Trophoblast cell (in vitro differentiated cells and primary cell): ENCODE results near the gene MPZL2.
"Not testable (repeated sequence)": the region's sequence is repeated elsewhere in the genome, so short reads cannot be mapped to it uniquely, and the experiment has no call there.

Experiments used
- DNase-seq, 2 donors: peaks; one replicate each; pipeline ENCODE4 v3.0.0-alpha.2; 2016
- H2AFZ ChIP-seq: 2 replicates; pipeline ENCODE4 v1.6.1; 2013; ENCODE audit warnings: low read length, moderate library complexity, mild to moderate bottlenecking; ENCODE audit not compliant: insufficient read depth, poor library complexity
- H2AK5ac ChIP-seq: 2 replicates; pipeline ENCODE4 v1.6.1; 2013; ENCODE audit warnings: mild to moderate bottlenecking, low read length
- H2BK120ac ChIP-seq: 2 replicates; pipeline ENCODE4 v1.6.1; 2013; ENCODE audit warnings: low read length, mild to moderate bottlenecking, moderate library complexity; ENCODE audit not compliant: insufficient read depth, poor library complexity
- H2BK12ac ChIP-seq: 2 replicates; pipeline ENCODE4 v1.6.1; 2013; ENCODE audit warnings: mild to moderate bottlenecking, low read length, moderate library complexity
- H2BK5ac ChIP-seq: 2 replicates; pipeline ENCODE4 v1.6.1; 2013; ENCODE audit warnings: low read length, low read depth, moderate library complexity, mild to moderate bottlenecking; ENCODE audit not compliant: poor library complexity
- H3K14ac ChIP-seq: 2 replicates; pipeline ENCODE4 v1.6.1; 2013; ENCODE audit warnings: mild to moderate bottlenecking, low read length
- H3K18ac ChIP-seq: 2 replicates; pipeline ENCODE4 v1.6.1; 2013; ENCODE audit warnings: mild to moderate bottlenecking, low read length
- H3K23ac ChIP-seq: 2 replicates; pipeline ENCODE4 v1.6.1; 2013; ENCODE audit warnings: low read length
- H3K27ac ChIP-seq: 2 replicates; pipeline ENCODE4 v1.5.1; 2013; ENCODE audit warnings: low read depth, mild to moderate bottlenecking, inconsistent platforms, low read length, moderate library complexity
- H3K27me3 ChIP-seq: 2 replicates; pipeline ENCODE4 v1.6.1; 2013; ENCODE audit warnings: inconsistent platforms, mild to moderate bottlenecking, low read length, moderate library complexity; ENCODE audit not compliant: insufficient read depth
- H3K36me3 ChIP-seq, 2 experiments: 1 replicate in 1 of 2; 2 replicates in 1 of 2; pipeline ENCODE4 v1.6.1; 2013; ENCODE audit warnings: low read length in 2 of 2, mild to moderate bottlenecking in 2 of 2, moderate library complexity in 1 of 2; ENCODE audit not compliant: insufficient read depth in 2 of 2, control insufficient read depth in 1 of 2
- H3K4ac ChIP-seq: 2 replicates; pipeline ENCODE4 v1.6.1; 2013; ENCODE audit warnings: low read depth, mild to moderate bottlenecking, low read length, moderate library complexity
- H3K4me1 ChIP-seq, 2 experiments: 1 replicate in 1 of 2; 2 replicates in 1 of 2; pipeline ENCODE4 v1.6.1; 2013; ENCODE audit warnings: low read length in 2 of 2, mild to moderate bottlenecking in 2 of 2, moderate library complexity in 1 of 2; ENCODE audit not compliant: insufficient read depth in 2 of 2, control insufficient read depth in 1 of 2
- H3K4me2 ChIP-seq: 2 replicates; pipeline ENCODE4 v1.6.1; 2013; ENCODE audit warnings: inconsistent platforms, mild to moderate bottlenecking, low read length, moderate library complexity
- H3K4me3 ChIP-seq: 2 replicates; pipeline ENCODE4 v1.5.1; 2013; ENCODE audit warnings: mild to moderate bottlenecking, low read depth, low read length, inconsistent platforms
- H3K79me1 ChIP-seq: one replicate; pipeline ENCODE4 v1.6.1; 2013; ENCODE audit warnings: low read length
- H3K79me2 ChIP-seq: 2 replicates; pipeline ENCODE4 v1.6.1; 2013; ENCODE audit warnings: low read length, mild to moderate bottlenecking; ENCODE audit not compliant: control insufficient read depth, insufficient read depth, poor library complexity
- H3K9ac ChIP-seq: 2 replicates; pipeline ENCODE4 v1.6.1; 2013; ENCODE audit warnings: mild to moderate bottlenecking, low read length
- H3K9me3 ChIP-seq: 2 replicates; pipeline ENCODE4 v1.6.1; 2013; ENCODE audit warnings: low read depth, mild to moderate bottlenecking, control low read depth, inconsistent platforms, low read length; ENCODE audit not compliant: insufficient read depth
- H4K12ac ChIP-seq: 2 replicates; pipeline ENCODE4 v1.6.1; 2013; ENCODE audit warnings: low read depth, mild to moderate bottlenecking, low read length, moderate library complexity
- H4K8ac ChIP-seq: 2 replicates; pipeline ENCODE4 v1.6.1; 2013; ENCODE audit warnings: low read depth, mild to moderate bottlenecking, low read length, moderate library complexity
- H4K91ac ChIP-seq: one replicate; pipeline ENCODE4 v1.6.1; 2013; ENCODE audit warnings: low read depth, mild to moderate bottlenecking, low read length, moderate library complexity
- WGBS: extraction: QIAGEN DNeasy Blood & Tissue Kit; methylation state at CpG from one replicate; pipeline ENCODE4 v1.1.7; 2013; ENCODE audit warnings: missing lambda C conversion rate; ENCODE audit not compliant: insufficient read length, insufficient coverage; ENCODE audit errors: extremely low coverage; 5-methylcytosine and 5-hydroxymethylcytosine counted together

MPZL2 gene

DNA sequence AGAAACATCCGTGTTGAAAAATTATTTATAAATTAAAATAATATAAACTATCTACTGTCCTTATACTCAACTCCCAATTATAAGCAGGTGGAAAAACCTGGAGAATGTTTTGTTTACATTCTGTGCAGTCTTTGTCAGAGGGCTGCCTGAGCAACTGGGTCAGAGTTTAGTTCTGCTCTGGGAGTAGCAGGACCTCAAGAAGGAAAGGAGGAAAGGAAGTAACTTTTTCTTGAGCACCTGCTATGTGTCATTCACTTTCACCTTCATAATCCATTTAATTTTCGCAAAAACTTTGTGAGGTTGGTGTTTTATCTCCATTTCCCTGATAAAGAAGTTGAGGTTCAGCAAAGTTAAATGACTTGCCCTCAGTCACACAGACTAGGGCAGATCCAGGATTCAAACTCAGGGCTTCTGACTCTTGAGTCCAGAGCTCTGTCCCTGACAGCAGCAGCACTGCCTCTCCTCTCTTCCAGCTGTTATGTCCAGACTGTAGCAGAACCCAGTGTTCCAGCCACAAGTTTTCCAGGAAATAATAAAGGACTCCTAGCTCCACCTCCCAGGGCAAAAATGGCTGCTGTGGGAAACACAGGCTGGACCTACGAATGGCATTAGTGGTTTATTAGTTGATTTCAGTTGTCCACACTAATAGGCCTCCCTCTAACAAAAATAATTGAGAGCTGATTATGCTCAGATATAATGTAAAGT lies 46.8 kb upstream of the MPZL2 start:
- no peak overlapping the region for H3K4me3 ChIP-seq
- H2AFZ ChIP-seq = no peak overlapping the region
- no peak overlapping the region for H3K18ac ChIP-seq
- peaks cover 0 to 3% of the 10 kb centered on the region in 2 experiments for H3K4me1 ChIP-seq
- H3K27me3 ChIP-seq = no peaks in the 10 kb centered on the region
- no peak overlapping the region for H3K14ac ChIP-seq
- no peak overlapping the region for H4K91ac ChIP-seq
- no peak overlapping the region for H3K27ac ChIP-seq
- DNase-seq = no peak
- no peak overlapping the region for H2BK12ac ChIP-seq
- no peak overlapping the region for H3K9ac ChIP-seq
- H3K79me1 ChIP-seq = no peaks in the 10 kb centered on the region
- H3K4me2 ChIP-seq = no peak overlapping the region
- H4K12ac ChIP-seq = no peak overlapping the region
- no peak overlapping the region for H3K23ac ChIP-seq
- H2BK120ac ChIP-seq = no peak overlapping the region
- H2BK5ac ChIP-seq = no peak overlapping the region
- H3K36me3 ChIP-seq = no peaks in the 10 kb centered on the region
- H3K4ac ChIP-seq = no peak overlapping the region
- H4K8ac ChIP-seq = no peak overlapping the region
- no CpG with 5 or more reads among the region's 3 CpGs for WGBS
- H3K9me3 ChIP-seq = peaks cover 4% of the 10 kb centered on the region
- no peaks in the 10 kb centered on the region for H3K79me2 ChIP-seq
- no peak overlapping the region for H2AK5ac ChIP-seq

DNA sequence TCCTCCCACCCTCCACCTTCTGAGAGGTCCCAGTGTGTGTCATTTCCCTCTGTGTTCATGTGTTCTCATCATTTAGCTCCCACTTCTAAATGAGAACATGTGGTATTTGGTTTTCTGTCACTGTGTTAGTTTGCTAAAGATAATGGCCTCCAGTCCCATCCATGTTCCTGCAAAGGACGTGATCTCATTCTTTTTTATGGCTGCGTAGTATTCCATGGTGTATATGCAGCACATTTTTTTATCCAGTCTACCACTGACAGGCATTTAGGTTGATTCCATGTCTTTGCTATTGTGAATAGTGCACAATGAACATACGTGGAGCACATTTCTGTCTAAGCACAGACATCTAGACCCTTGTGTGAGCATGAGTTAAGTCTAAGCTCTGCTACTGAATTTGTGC lies 46.2 kb upstream of the MPZL2 start:
- Histone ChIP-seq H3K4me2 (no peak overlapping the region), H2AK5ac (no peak overlapping the region), H4K12ac (no peak overlapping the region), H2BK120ac (no peak overlapping the region), H3K9me3 (peaks cover 4% of the 10 kb centered on the region), H2AFZ (no peak overlapping the region), H3K4ac (no peak overlapping the region), H3K27ac (no peak overlapping the region), H3K79me2 (no peaks in the 10 kb centered on the region), H3K18ac (no peak overlapping the region), H2BK5ac (no peak overlapping the region), H3K9ac (no peak overlapping the region), H3K4me3 (no peak overlapping the region), H3K14ac (no peak overlapping the region), H3K23ac (no peak overlapping the region), H3K4me1 (peaks cover 0 to 2% of the 10 kb centered on the region in 2 experiments), H2BK12ac (no peak overlapping the region), H3K36me3 (no peaks in the 10 kb centered on the region), H3K27me3 (no peaks in the 10 kb centered on the region), H3K79me1 (no peaks in the 10 kb centered on the region), H4K8ac (no peak overlapping the region), H4K91ac (no peak overlapping the region)
- no CpG with 5 or more reads among the region's 3 CpGs for WGBS
- no peak for DNase-seq

DNA sequence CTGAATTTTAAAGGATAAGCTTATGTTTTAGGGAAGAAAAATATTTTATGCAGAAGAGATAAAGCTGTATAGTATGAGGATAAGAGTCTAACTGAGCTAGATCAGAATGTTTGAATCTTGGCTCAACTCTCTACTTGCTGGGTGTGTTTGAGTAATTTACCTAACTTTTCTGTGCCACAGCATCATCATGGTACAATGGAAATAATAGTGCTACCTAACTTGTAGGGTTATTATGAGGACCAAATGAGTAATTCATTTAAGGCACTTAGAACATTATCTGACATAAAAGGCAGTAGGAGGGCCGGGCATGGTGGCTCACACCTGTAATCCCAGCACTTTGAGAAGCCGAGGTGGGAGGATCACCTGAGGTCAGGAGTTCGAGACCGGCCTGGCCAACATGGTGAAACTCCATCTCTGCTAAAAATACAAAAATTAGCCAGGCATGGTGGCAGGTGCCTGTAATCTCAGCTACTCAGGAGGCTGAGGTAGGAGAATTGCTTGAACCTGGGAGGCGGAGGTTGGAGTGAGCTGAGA lies 45.0 kb upstream of the MPZL2 start:
- H4K91ac ChIP-seq, H3K4ac ChIP-seq, H2BK5ac ChIP-seq, H3K9me3 ChIP-seq, H3K36me3 ChIP-seq, H3K4me3 ChIP-seq, H3K79me2 ChIP-seq, H2AFZ ChIP-seq, H3K27me3 ChIP-seq, H4K12ac ChIP-seq, H2BK12ac ChIP-seq, H3K27ac ChIP-seq, H3K9ac ChIP-seq, H4K8ac ChIP-seq, H3K4me2 ChIP-seq, H3K4me1 ChIP-seq, H2AK5ac ChIP-seq, H3K18ac ChIP-seq, H3K23ac ChIP-seq, H3K79me1 ChIP-seq, DNase-seq, H3K14ac ChIP-seq, H2BK120ac ChIP-seq: not testable (repeated sequence)
- no CpG with 5 or more reads among the region's 5 CpGs for WGBS

DNA sequence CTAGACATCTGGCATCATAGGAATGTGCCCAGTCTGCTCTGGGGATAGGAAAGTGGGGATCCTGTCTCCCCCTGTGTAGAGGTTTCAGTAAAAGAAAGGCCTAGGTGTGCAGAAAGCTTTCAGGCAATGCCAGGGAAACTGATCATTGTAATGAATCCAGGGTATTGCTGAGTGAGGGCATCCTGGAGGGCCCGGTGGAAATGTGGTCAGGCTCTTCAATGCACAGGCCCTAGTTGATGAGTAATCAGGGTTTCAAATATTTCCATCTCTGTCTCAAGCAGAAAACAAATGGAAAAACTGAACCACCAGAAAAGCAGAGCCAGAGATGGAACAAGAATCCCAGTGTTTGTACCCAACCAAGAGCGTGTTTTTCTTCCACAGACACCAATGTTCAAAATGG lies 42.5 kb upstream of the MPZL2 start:
- no peak overlapping the region for H4K12ac ChIP-seq
- no peaks in the 10 kb centered on the region for H3K36me3 ChIP-seq
- H3K79me2 ChIP-seq = no peaks in the 10 kb centered on the region
- no peak overlapping the region for H2BK5ac ChIP-seq
- H2AFZ ChIP-seq = no peak overlapping the region
- H3K4me3 ChIP-seq = no peak overlapping the region
- DNase-seq = no peak
- H3K18ac ChIP-seq = no peak overlapping the region
- H4K91ac ChIP-seq = no peak overlapping the region
- no peak overlapping the region for H3K14ac ChIP-seq
- no peak overlapping the region for H3K4ac ChIP-seq
- no peak overlapping the region for H2BK120ac ChIP-seq
- no peak overlapping the region for H2AK5ac ChIP-seq
- H3K9me3 ChIP-seq = no peaks in the 10 kb centered on the region
- no peak overlapping the region for H3K23ac ChIP-seq
- H3K27me3 ChIP-seq = no peaks in the 10 kb centered on the region
- H3K79me1 ChIP-seq = no peaks in the 10 kb centered on the region
- no peak overlapping the region for H2BK12ac ChIP-seq
- no peaks in the 10 kb centered on the region for H3K4me1 ChIP-seq
- H4K8ac ChIP-seq = no peak overlapping the region
- H3K27ac ChIP-seq = no peak overlapping the region
- WGBS = no CpG with 5 or more reads among the region's 2 CpGs
- no peak overlapping the region for H3K9ac ChIP-seq
- no peak overlapping the region for H3K4me2 ChIP-seq
